IMR-90 (cell line): ENCODE results near the gene KIF5C. TPM values are rescaled to one million over a fixed set of nuclear protein-coding genes. Genes with fewer than 3 reads are reported as not detected.
A peak's percentile ranks its signal among the peaks of the same experiment; 100 is the strongest.

Source experiments
- ATAC-seq: fragments of 200-7000 bp; cut with Tn5 transposase; 2 replicates; pipeline ENCODE4 v1.9.1; 2020; ENCODE audit warnings: low read depth, mild to moderate bottlenecking, moderate library complexity
- BruUV-seq: library from RNA; stranded (reverse); fragments of 400-500 nt; replicated peaks from 2 replicates; lab custom pipeline; 2021; lab: Mats Ljungman, UMichigan
- CTCF ChIA-PET: fragments of 300-600 bp; formaldehyde crosslinking; extraction: SDS; loops from one replicate; lab custom pipeline; 2021; ENCODE audit warnings: antibody characterized with exemption; lab: Yijun Ruan, JAX
- POLR2A ChIA-PET: fragments of 300-600 bp; sonication (Branson Sonifier 250); formaldehyde crosslinking; loops from one replicate; lab custom pipeline; 2022; ENCODE audit warnings: antibody characterized with exemption; ENCODE audit not compliant: unreplicated experiment; lab: Charles Lee
- DNase-seq: peaks from one replicate; pipeline ENCODE4 v3.0.0; 2013
- H2AFZ ChIP-seq: replicated peaks from 2 replicates; pipeline ENCODE3; 2013; ENCODE audit warnings: low read length, mild to moderate bottlenecking; ENCODE audit not compliant: poor library complexity
- H2AK5ac ChIP-seq: 2 replicates; pipeline ENCODE4 v1.6.1; 2013; ENCODE audit warnings: low read depth, low read length, inconsistent platforms
- H2AK9ac ChIP-seq: replicated peaks from 2 replicates; pipeline ENCODE3; 2013; ENCODE audit warnings: mild to moderate bottlenecking, low read depth, low read length, moderate library complexity; ENCODE audit not compliant: poor library complexity
- H2BK120ac ChIP-seq: 2 replicates; pipeline ENCODE4 v1.6.1; 2013; ENCODE audit warnings: low read depth, low read length, inconsistent platforms
- H2BK15ac ChIP-seq: 3 replicates; pipeline ENCODE4 v1.6.1; 2013; ENCODE audit warnings: low read depth, low read length, inconsistent platforms
- H2BK20ac ChIP-seq: 2 replicates; pipeline ENCODE4 v1.6.1; 2013; ENCODE audit warnings: low read depth, mild to moderate bottlenecking, inconsistent platforms, low read length, moderate library complexity
- H2BK5ac ChIP-seq: 2 replicates; pipeline ENCODE4 v1.6.1; 2013; ENCODE audit warnings: mild to moderate bottlenecking, low read depth, low read length, inconsistent platforms; ENCODE audit not compliant: poor library complexity, severe bottlenecking
- H3K14ac ChIP-seq: replicated peaks from 2 replicates; pipeline ENCODE4 v1.6.1; 2013; ENCODE audit warnings: low read depth, low read length, inconsistent platforms
- H3K18ac ChIP-seq: 2 replicates; pipeline ENCODE4 v1.6.1; 2013; ENCODE audit warnings: low read depth, low read length, control low read depth
- H3K23ac ChIP-seq: 2 replicates; pipeline ENCODE4 v1.6.1; 2013; ENCODE audit warnings: low read depth, low read length, inconsistent platforms
- H3K27ac ChIP-seq: 2 replicates; pipeline ENCODE4 v1.5.1; 2013; ENCODE audit warnings: mild to moderate bottlenecking, control low read depth, low read length; ENCODE audit not compliant: insufficient read depth
- H3K27me3 ChIP-seq: 2 replicates; pipeline ENCODE4 v1.6.1; 2013; ENCODE audit warnings: low read length; ENCODE audit not compliant: control insufficient read depth, insufficient read depth
- H3K36me3 ChIP-seq: 2 replicates; pipeline ENCODE4 v1.6.1; 2013; ENCODE audit warnings: low read length, mixed read lengths; ENCODE audit not compliant: control insufficient read depth, insufficient read depth
- H3K4ac ChIP-seq: 2 replicates; pipeline ENCODE4 v1.6.1; 2013; ENCODE audit warnings: low read depth, low read length, inconsistent platforms
- H3K4me1 ChIP-seq: 2 replicates; pipeline ENCODE4 v1.6.1; 2013; ENCODE audit warnings: low read length, mixed read lengths; ENCODE audit not compliant: control insufficient read depth, insufficient read depth
- H3K4me2 ChIP-seq: 2 replicates; pipeline ENCODE4 v1.6.1; 2013; ENCODE audit warnings: low read depth, mild to moderate bottlenecking, control low read depth, low read length, moderate library complexity
- H3K4me3 ChIP-seq: 2 replicates; pipeline ENCODE4 v1.5.1; 2013; ENCODE audit warnings: low read depth, mild to moderate bottlenecking, control low read depth, low read length, moderate library complexity; ENCODE audit not compliant: insufficient read depth
- H3K56ac ChIP-seq: 2 replicates; pipeline ENCODE4 v1.6.1; 2013; ENCODE audit warnings: low read length, inconsistent platforms; ENCODE audit not compliant: insufficient read depth; ENCODE audit errors: extremely low read depth
- H3K79me1 ChIP-seq, 2 experiments: 2 replicates each; pipeline ENCODE4 v1.6.1; 2013; ENCODE audit warnings: low read length in 2 of 2, inconsistent platforms in 1 of 2, low read depth in 1 of 2
- H3K9ac ChIP-seq: 2 replicates; pipeline ENCODE4 v1.6.1; 2013; ENCODE audit warnings: low read depth, low read length, control low read depth
- H3K9me1 ChIP-seq: 2 replicates; pipeline ENCODE4 v1.6.1; 2013; ENCODE audit warnings: low read length, inconsistent platforms; ENCODE audit not compliant: insufficient read depth
- H3K9me3 ChIP-seq: 2 replicates; pipeline ENCODE4 v1.6.1; 2013; ENCODE audit warnings: low read length; ENCODE audit not compliant: control insufficient read depth, insufficient read depth
- H4K20me1 ChIP-seq: 2 replicates; pipeline ENCODE4 v1.6.1; 2013; ENCODE audit warnings: low read length, inconsistent platforms; ENCODE audit not compliant: insufficient read depth
- H4K5ac ChIP-seq: 2 replicates; pipeline ENCODE4 v1.6.1; 2013; ENCODE audit warnings: mild to moderate bottlenecking, low read depth, low read length, control low read depth
- H4K8ac ChIP-seq, 2 experiments: 2 replicates each; pipeline ENCODE4 v1.6.1; 2013; ENCODE audit warnings: low read depth in 2 of 2, low read length in 2 of 2, control low read depth in 1 of 2, inconsistent platforms in 1 of 2
- H4K91ac ChIP-seq: 2 replicates; pipeline ENCODE4 v1.6.1; 2013; ENCODE audit warnings: low read depth, low read length, inconsistent platforms; ENCODE audit not compliant: insufficient read depth
- FOS ChIP-seq: fragments of 150-350 bp; IDR thresholded peaks from 2 replicates; pipeline ENCODE4 v1.6.1; 2016; ENCODE audit warnings: low read depth, low read length
- NFE2L2 ChIP-seq: fragments of 150-350 bp; IDR thresholded peaks from 2 replicates; pipeline ENCODE4 v1.6.1; 2016; ENCODE audit warnings: low read depth, mild to moderate bottlenecking, low read length
- RAD21 ChIP-seq: IDR thresholded peaks from 2 replicates; pipeline ENCODE4 v1.6.1; 2012; ENCODE audit warnings: low read length, improper control_type of control experiment
- WGBS, 2 experiments: methylation state at CpG; one replicate each; pipeline versions ENCODE4 v1.1.5 to v1.1.7; 2013; ENCODE audit warnings: missing lambda C conversion rate in 2 of 2; ENCODE audit not compliant: insufficient read length in 1 of 2; ENCODE audit errors: extremely low coverage in 2 of 2; 5-methylcytosine and 5-hydroxymethylcytosine counted together
- dilution Hi-C: fragments of 300-500 bp; cut with HindIII; formaldehyde crosslinking; loops from one replicate; pipeline ENCODE4 v1.14.3; 2018; ENCODE audit warnings: low sequenced_read_pairs; ENCODE audit not compliant: unreplicated experiment
- in situ Hi-C: fragments of 300-500 bp; cut with MboI; formaldehyde crosslinking; loops from 3 replicates; pipeline ENCODE4 v1.14.3; 2019; ENCODE audit warnings: low sequenced_read_pairs, inconsistent platforms, mixed read lengths
- intact Hi-C: fragments of 100-400 bp; cut with micrococcal nuclease; formaldehyde crosslinking; loops from 2 replicates; pipeline ENCODE4 v1.10.0; 2022
- polyA plus RNA-seq, 3 experiments: library from polyadenylated mRNA; depleted of rRNA; stranded (reverse); fragments of >200 nt; gene quantifications; 2 replicates each; pipeline ENCODE4 v1.2.3, GENCODE V29; 2012; ENCODE audit warnings: low replicate concordance in 1 of 3
- total RNA-seq: library from RNA; depleted of rRNA; stranded (reverse); fragments of >200 nt; gene quantifications from 2 replicates; pipeline ENCODE4 v1.2.3, GENCODE V29; 2012
- TF ChIP-seq, protein P1 (sequence below): conservative IDR thresholded peaks from 2 replicates; pipeline ENCODE4 v1.5.1; 2012; ENCODE audit warnings: mild to moderate bottlenecking, low read depth, low read length, improper control_type of control experiment
- TF ChIP-seq, protein P2 (sequence below): fragments of 150-350 bp; IDR thresholded peaks from 2 replicates; pipeline ENCODE4 v1.6.1; 2017; ENCODE audit warnings: mild to moderate bottlenecking, antibody characterized with exemption, low read length, low read depth

KIF5C gene
- total and polyA plus RNA-seq, 2 of the 4 experiments (the other 2 are of a cell fraction): 0.10 to 0.18 TPM

DNA sequence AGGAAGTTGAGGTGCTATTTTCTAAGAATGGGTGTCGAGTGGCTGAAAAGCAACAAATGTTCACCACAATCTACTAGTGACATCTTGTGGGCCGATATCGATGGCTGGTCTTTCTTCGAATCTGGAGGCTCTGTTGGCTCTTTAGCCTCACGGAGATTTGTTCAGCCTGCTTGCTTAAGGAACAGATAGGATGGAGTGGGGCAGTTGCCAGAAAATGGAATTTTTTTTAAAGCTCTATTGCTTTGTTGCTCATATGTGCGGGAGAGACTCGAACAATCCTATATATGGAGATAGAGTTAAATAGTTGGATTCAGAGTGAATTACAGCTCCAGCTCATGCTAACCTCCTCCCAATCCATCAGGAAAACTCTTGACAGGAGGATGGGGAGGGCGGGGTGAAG lies 92.6 kb downstream of the KIF5C start:
- H2BK20ac ChIP-seq: no peak overlapping the region
- TF ChIP-seq, protein P1, sequence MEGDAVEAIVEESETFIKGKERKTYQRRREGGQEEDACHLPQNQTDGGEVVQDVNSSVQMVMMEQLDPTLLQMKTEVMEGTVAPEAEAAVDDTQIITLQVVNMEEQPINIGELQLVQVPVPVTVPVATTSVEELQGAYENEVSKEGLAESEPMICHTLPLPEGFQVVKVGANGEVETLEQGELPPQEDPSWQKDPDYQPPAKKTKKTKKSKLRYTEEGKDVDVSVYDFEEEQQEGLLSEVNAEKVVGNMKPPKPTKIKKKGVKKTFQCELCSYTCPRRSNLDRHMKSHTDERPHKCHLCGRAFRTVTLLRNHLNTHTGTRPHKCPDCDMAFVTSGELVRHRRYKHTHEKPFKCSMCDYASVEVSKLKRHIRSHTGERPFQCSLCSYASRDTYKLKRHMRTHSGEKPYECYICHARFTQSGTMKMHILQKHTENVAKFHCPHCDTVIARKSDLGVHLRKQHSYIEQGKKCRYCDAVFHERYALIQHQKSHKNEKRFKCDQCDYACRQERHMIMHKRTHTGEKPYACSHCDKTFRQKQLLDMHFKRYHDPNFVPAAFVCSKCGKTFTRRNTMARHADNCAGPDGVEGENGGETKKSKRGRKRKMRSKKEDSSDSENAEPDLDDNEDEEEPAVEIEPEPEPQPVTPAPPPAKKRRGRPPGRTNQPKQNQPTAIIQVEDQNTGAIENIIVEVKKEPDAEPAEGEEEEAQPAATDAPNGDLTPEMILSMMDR: 0 out of 2 replicates have a peak, but pooled peaks have one; percentile 16
- TF ChIP-seq FOS: no peak
- TF ChIP-seq, protein P2, sequence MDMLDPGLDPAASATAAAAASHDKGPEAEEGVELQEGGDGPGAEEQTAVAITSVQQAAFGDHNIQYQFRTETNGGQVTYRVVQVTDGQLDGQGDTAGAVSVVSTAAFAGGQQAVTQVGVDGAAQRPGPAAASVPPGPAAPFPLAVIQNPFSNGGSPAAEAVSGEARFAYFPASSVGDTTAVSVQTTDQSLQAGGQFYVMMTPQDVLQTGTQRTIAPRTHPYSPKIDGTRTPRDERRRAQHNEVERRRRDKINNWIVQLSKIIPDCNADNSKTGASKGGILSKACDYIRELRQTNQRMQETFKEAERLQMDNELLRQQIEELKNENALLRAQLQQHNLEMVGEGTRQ: no peak
- TF ChIP-seq RAD21: peak; percentile 18; the same call in 1 of the 2 replicates
- no peak for TF ChIP-seq NFE2L2
- no peak overlapping the region for H2BK5ac ChIP-seq
- H3K4me2 ChIP-seq: no peak overlapping the region
- no peaks in the 10 kb centered on the region for H3K79me1 ChIP-seq
- no peak overlapping the region for H3K27ac ChIP-seq
- H2AFZ ChIP-seq: no peak overlapping the region
- ATAC-seq (0 out of 2 replicates have a peak, but pooled peaks have one; percentile 35), DNase-seq (peak; percentile 5)
- H3K4ac ChIP-seq: no peak overlapping the region
- in situ Hi-C loops (loop anchor here (25.0 kb wide), 1 partner anchor 330 kb away; the partner anchor contains the start of gene EPC2), dilution Hi-C loops (no loop called here), intact Hi-C loops (no loop called here)
- no peaks in the 10 kb centered on the region for H3K4me1 ChIP-seq
- no peaks in the 10 kb centered on the region for H4K20me1 ChIP-seq
- H3K4me3 ChIP-seq: no peak overlapping the region
- no peak overlapping the region for H2AK9ac ChIP-seq
- H4K5ac ChIP-seq: no peak overlapping the region
- ChIA-PET CTCF (interaction anchor here (0.8 kb wide), 1 partner anchor 384 kb away, joined by 5 read pairs; no protein-coding TSS in a partner anchor), POLR2A (no interaction called here)
- H3K14ac ChIP-seq: no peak overlapping the region
- H3K36me3 ChIP-seq: no peaks in the 10 kb centered on the region
- no peak overlapping the region for H3K56ac ChIP-seq
- no peak overlapping the region for H4K8ac ChIP-seq
- H3K23ac ChIP-seq: no peak overlapping the region
- H3K9ac ChIP-seq: no peak overlapping the region
- H3K9me3 ChIP-seq: no peaks in the 10 kb centered on the region
- no peak overlapping the region for H2BK120ac ChIP-seq
- WGBS, 2 experiments: no CpG with 5 or more reads among the region's 8 CpGs
- H3K27me3 ChIP-seq: peaks cover 4% of the 10 kb centered on the region
- no peak overlapping the region for H2BK15ac ChIP-seq
- no peak overlapping the region for H4K91ac ChIP-seq
- no peak overlapping the region for H3K18ac ChIP-seq
- no TSS peak for BruUV-seq
- no peak overlapping the region for H2AK5ac ChIP-seq
- H3K9me1 ChIP-seq: no peaks in the 10 kb centered on the region
